OCI-LY1 (cell line): ENCODE results near the gene RGS7.

Experiments used
- EZH2 ChIP-seq: fragments of 200-600 bp; sonication (generic), shearing (Covaris generic); IDR thresholded peaks from 2 replicates; pipeline ENCODE4 v1.8.0; 2017; ENCODE audit warnings: borderline replicate concordance, mixed run types, mild to moderate bottlenecking, antibody characterized with exemption, low read length, moderate library complexity, mixed read lengths
- TF ChIP-seq, protein P1 (sequence below): fragments of 200-600 bp; sonication (generic), shearing (Covaris generic); IDR thresholded peaks from 2 replicates; pipeline ENCODE4 v1.5.1; 2017; ENCODE audit warnings: mild to moderate bottlenecking, antibody characterized with exemption, low read length, moderate library complexity, mixed read lengths

DNA sequence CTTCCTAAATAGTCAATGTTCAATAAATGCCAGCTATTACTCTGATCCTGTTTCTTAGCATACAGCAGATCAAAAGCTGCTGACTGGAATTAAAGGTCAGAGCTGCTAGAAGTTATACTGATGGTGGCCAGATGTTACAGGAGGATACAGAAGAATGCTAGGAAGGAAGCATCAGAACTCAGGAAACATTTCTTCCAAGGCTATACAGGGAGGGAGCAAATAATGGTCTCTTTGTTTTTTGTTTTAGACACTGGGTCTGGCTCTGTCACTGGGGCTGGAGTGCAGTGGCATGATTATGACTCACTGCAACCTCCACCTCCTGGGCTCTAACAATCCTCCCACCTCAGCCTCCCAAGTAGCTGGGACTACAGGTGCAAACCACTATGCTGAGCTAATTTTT is 175.5 kb downstream of the RGS7 start:
- TF ChIP-seq EZH2, result no peak
- TF ChIP-seq, protein P1, sequence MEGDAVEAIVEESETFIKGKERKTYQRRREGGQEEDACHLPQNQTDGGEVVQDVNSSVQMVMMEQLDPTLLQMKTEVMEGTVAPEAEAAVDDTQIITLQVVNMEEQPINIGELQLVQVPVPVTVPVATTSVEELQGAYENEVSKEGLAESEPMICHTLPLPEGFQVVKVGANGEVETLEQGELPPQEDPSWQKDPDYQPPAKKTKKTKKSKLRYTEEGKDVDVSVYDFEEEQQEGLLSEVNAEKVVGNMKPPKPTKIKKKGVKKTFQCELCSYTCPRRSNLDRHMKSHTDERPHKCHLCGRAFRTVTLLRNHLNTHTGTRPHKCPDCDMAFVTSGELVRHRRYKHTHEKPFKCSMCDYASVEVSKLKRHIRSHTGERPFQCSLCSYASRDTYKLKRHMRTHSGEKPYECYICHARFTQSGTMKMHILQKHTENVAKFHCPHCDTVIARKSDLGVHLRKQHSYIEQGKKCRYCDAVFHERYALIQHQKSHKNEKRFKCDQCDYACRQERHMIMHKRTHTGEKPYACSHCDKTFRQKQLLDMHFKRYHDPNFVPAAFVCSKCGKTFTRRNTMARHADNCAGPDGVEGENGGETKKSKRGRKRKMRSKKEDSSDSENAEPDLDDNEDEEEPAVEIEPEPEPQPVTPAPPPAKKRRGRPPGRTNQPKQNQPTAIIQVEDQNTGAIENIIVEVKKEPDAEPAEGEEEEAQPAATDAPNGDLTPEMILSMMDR, result no peak
